Right cardiac atrium (tissue), 5 donors: ENCODE results near the gene CAMKMT. TPM values are rescaled to one million over a fixed set of nuclear protein-coding genes. Genes with fewer than 3 reads are reported as not detected.

Experiments used
- ATAC-seq, 2 donors: fragments of 200-7000 bp; cut with Tn5 transposase; one replicate each; pipeline versions ENCODE4 v1.8.0 to v1.9.1; 2020; ENCODE audit warnings: moderate library complexity in 2 of 2, mild to moderate bottlenecking in 1 of 2
- DNase-seq, 3 donors: peaks; one replicate each; pipeline ENCODE4 v3.0.0-alpha.2; 2020
- H3K27ac ChIP-seq: one replicate; pipeline ENCODE4 v1.5.1; 2013; ENCODE audit warnings: mild to moderate bottlenecking, low read length, control low read depth, moderate library complexity
- H3K27me3 ChIP-seq: one replicate; pipeline ENCODE4 v1.6.1; 2013; ENCODE audit not compliant: control insufficient read depth, insufficient read depth
- H3K4me1 ChIP-seq: one replicate; pipeline ENCODE4 v1.6.1; 2013; ENCODE audit warnings: low read length; ENCODE audit not compliant: control insufficient read depth, insufficient read depth
- H3K4me3 ChIP-seq: one replicate; pipeline ENCODE4 v1.5.1; 2013; ENCODE audit warnings: low read length, control low read depth
- H3K9me3 ChIP-seq: one replicate; pipeline ENCODE4 v1.6.1; 2013; ENCODE audit warnings: low read length; ENCODE audit not compliant: control insufficient read depth
- whole genome bisulfite sequencing: extraction: QIAGEN DNeasy Blood & Tissue Kit; methylation state at CpG from one replicate; pipeline ENCODE4 v1.1.7; 2013; 5-methylcytosine and 5-hydroxymethylcytosine counted together
- intact Hi-C, 4 donors: fragments of 100-400 bp; cut with DNase I; formaldehyde crosslinking; loops; one replicate each; pipeline versions ENCODE4 v1.11.0 to v1.14.0; 2022 to 2023
- polyA plus RNA-seq: library from polyadenylated mRNA; stranded (reverse); fragments of 200-250 nt; gene quantifications from one replicate; pipeline ENCODE4 v1.2.3, GENCODE V29; 2013
- total RNA-seq, 4 donors: library from RNA; stranded (reverse); fragmentation: NEBNext Ultra II Directional; extraction: Animal tissue kit (Norgen Biotek cat#: 25700); gene quantifications; one replicate each; pipeline ENCODE4 v1.2.1, GENCODE V29; 2021
- donor health status: healthy with polysubstance abuse.
- donor health status: DM: no; HTN: yes; CAD: no.
- donor health status: DM: no; HTN: no; CAD: no.
- donor health status: DM: no; HTN: yes; CAD: no; lungs with severe emphysema.
- donor health status: DM: yes; HTN: yes; CAD: no.

CAMKMT gene
- total and polyA plus RNA-seq, 5 donors: 4.6 to 6.3 (median 5.5) TPM

- intact Hi-C loops: no loop called here
- no peak for ATAC-seq
Measured at GRCh38 chr2:44333994-44334393, 27.8 kb upstream of the CAMKMT start.

GRCh38 chr2:44335806-44336538 lies 25.8 kb upstream of the CAMKMT start:
- intact Hi-C loops: no loop called here
- H3K27ac ChIP-seq: no peak overlapping the region
- no peaks in the 10 kb centered on the region for H3K4me1 ChIP-seq
- H3K4me3 ChIP-seq: no peak overlapping the region
- no peaks in the 10 kb centered on the region for H3K27me3 ChIP-seq
- WGBS: 91% methylated on average over 2 of the region's 2 CpGs
- DNase-seq (no peak), ATAC-seq (no peak)
- H3K9me3 ChIP-seq: no peaks in the 10 kb centered on the region

More at GRCh38 chr2:44333994-44334393, 27.8 kb upstream of the CAMKMT start:
- 50% methylated on average over 1 of the region's 1 CpG for WGBS
- no peaks in the 10 kb centered on the region for H3K4me1 ChIP-seq
- H3K27ac ChIP-seq: no peak overlapping the region
- DNase-seq: no peak
- H3K9me3 ChIP-seq: no peaks in the 10 kb centered on the region
- H3K4me3 ChIP-seq: no peak overlapping the region
- H3K27me3 ChIP-seq: no peaks in the 10 kb centered on the region

- Histone ChIP-seq H3K27me3 (no peaks in the 10 kb centered on the region), H3K27ac (no peak overlapping the region), H3K9me3 (no peaks in the 10 kb centered on the region), H3K4me3 (no peak overlapping the region), H3K4me1 (no peaks in the 10 kb centered on the region)
- no peak for DNase-seq
- WGBS: 92% methylated on average over 1 of the region's 1 CpG
- ATAC-seq: no peak
- intact Hi-C loops: no loop called here
Measured at GRCh38 chr2:44342854-44343253, 18.9 kb upstream of the CAMKMT start.

- intact Hi-C loops: no loop called here
- 65% methylated on average over 2 of the region's 2 CpGs for WGBS
- no peak overlapping the region for H3K4me3 ChIP-seq
- H3K4me1 ChIP-seq: peaks cover 7% of the 10 kb centered on the region
- H3K27me3 ChIP-seq: no peaks in the 10 kb centered on the region
- no peak for ATAC-seq
- no peak overlapping the region for H3K27ac ChIP-seq
- no peaks in the 10 kb centered on the region for H3K9me3 ChIP-seq
- DNase-seq: no peak
Measured at GRCh38 chr2:44347526-44347925, 14.2 kb upstream of the CAMKMT start.

- Histone ChIP-seq H3K27ac (no peak overlapping the region), H3K27me3 (no peaks in the 10 kb centered on the region), H3K4me1 (peaks cover 7% of the 10 kb centered on the region), H3K9me3 (no peaks in the 10 kb centered on the region), H3K4me3 (no peak overlapping the region)
- 46% methylated on average over 2 of the region's 2 CpGs for WGBS
- intact Hi-C loops: no loop called here
- DNase-seq: peak in 2 of 3 donors; percentile 39 to 65
- ATAC-seq: peak; percentile 85 to 91
Measured at GRCh38 chr2:44348400-44348799, 13.3 kb upstream of the CAMKMT start.

GRCh38 chr2:44349506-44349905 lies 12.2 kb upstream of the CAMKMT start:
- no peak for ATAC-seq
- no peaks in the 10 kb centered on the region for H3K9me3 ChIP-seq
- H3K4me1 ChIP-seq: peaks cover 8% of the 10 kb centered on the region
- H3K4me3 ChIP-seq: no peak overlapping the region
- peak in 1 of 3 donors; percentile 37 for DNase-seq
- WGBS: 97% methylated on average over 10 of the region's 10 CpGs
- no peaks in the 10 kb centered on the region for H3K27me3 ChIP-seq
- intact Hi-C loops: no loop called here
- no peak overlapping the region for H3K27ac ChIP-seq

- Histone ChIP-seq H3K27me3 (no peaks in the 10 kb centered on the region), H3K4me3 (no peak overlapping the region), H3K4me1 (peaks cover 9% of the 10 kb centered on the region), H3K27ac (peak overlapping the region; percentile 37), H3K9me3 (no peaks in the 10 kb centered on the region)
- intact Hi-C loops: no loop called here
- 63% methylated on average over 4 of the region's 4 CpGs for WGBS
- ATAC-seq (peak in 1 of 2 donors; percentile 23), DNase-seq (no peak)
Measured at GRCh38 chr2:44351088-44351487, 10.7 kb upstream of the CAMKMT start.

- peak; percentile 41 for ATAC-seq
- no peak for DNase-seq
- intact Hi-C loops: no loop called here
- 66% methylated on average over 2 of the region's 2 CpGs for WGBS
- Histone ChIP-seq H3K9me3 (no peaks in the 10 kb centered on the region), H3K4me3 (no peak overlapping the region), H3K27me3 (no peaks in the 10 kb centered on the region), H3K27ac (no peak overlapping the region), H3K4me1 (peaks cover 9% of the 10 kb centered on the region)
Measured at GRCh38 chr2:44351676-44352075, 10.1 kb upstream of the CAMKMT start.

GRCh38 chr2:44352510-44352909 lies 9.2 kb upstream of the CAMKMT start:
- WGBS: 99% methylated on average over 1 of the region's 1 CpG
- Histone ChIP-seq H3K9me3 (no peaks in the 10 kb centered on the region), H3K27ac (no peak overlapping the region), H3K4me3 (no peak overlapping the region), H3K4me1 (peaks cover 9% of the 10 kb centered on the region), H3K27me3 (no peaks in the 10 kb centered on the region)
- no peak for DNase-seq
- intact Hi-C loops: no loop called here
- ATAC-seq: no peak

- DNase-seq: no peak
- WGBS: 93% methylated on average over 6 of the region's 6 CpGs
- ATAC-seq: no peak
- H3K27me3 ChIP-seq: no peaks in the 10 kb centered on the region
- no peaks in the 10 kb centered on the region for H3K9me3 ChIP-seq
- H3K27ac ChIP-seq: no peak overlapping the region
- H3K4me3 ChIP-seq: no peak overlapping the region
- intact Hi-C loops: no loop called here
- H3K4me1 ChIP-seq: peaks cover 9% of the 10 kb centered on the region
Measured at GRCh38 chr2:44354761-44355160, 7.0 kb upstream of the CAMKMT start.

GRCh38 chr2:44358503-44358902 lies 3.2 kb upstream of the CAMKMT start:
- no peaks in the 10 kb centered on the region for H3K27me3 ChIP-seq
- peaks cover 4% of the 10 kb centered on the region for H3K4me1 ChIP-seq
- no peaks in the 10 kb centered on the region for H3K9me3 ChIP-seq
- no peak overlapping the region for H3K4me3 ChIP-seq
- 58% methylated on average over 3 of the region's 3 CpGs for WGBS
- no peak overlapping the region for H3K27ac ChIP-seq
- DNase-seq: peak in 2 of 3 donors; percentile 24 to 50
- ATAC-seq: no peak
- intact Hi-C loops: no loop called here
